H9 (cell line): ENCODE measurements around the gene CACNA1D. TPM values are rescaled to one million over a fixed set of nuclear protein-coding genes. Genes with fewer than 3 reads are reported as not detected.

Experiments
- DNase-seq: peaks from one replicate; pipeline ENCODE4 v3.0.0-alpha.2; 2017
- H2AFZ ChIP-seq: one replicate; pipeline ENCODE4 v1.6.1; 2013; ENCODE audit warnings: mild to moderate bottlenecking, low read length, control low read depth, moderate library complexity
- H2AK5ac ChIP-seq: 2 replicates; pipeline ENCODE4 v1.6.1; 2013; ENCODE audit warnings: low read length, control low read depth, mixed read lengths; ENCODE audit not compliant: insufficient read length
- H2BK120ac ChIP-seq: one replicate; pipeline ENCODE4 v1.6.1; 2013; ENCODE audit warnings: low read depth, mild to moderate bottlenecking, low read length, control low read depth, inconsistent platforms; ENCODE audit not compliant: poor library complexity, severe bottlenecking
- H2BK12ac ChIP-seq: 2 replicates; pipeline ENCODE4 v1.6.1; 2013; ENCODE audit warnings: low read length, control low read depth, mixed read lengths, low read depth; ENCODE audit not compliant: insufficient read length
- H2BK15ac ChIP-seq: 2 replicates; pipeline ENCODE4 v1.6.1; 2013; ENCODE audit warnings: low read depth, low read length, control low read depth
- H2BK20ac ChIP-seq: one replicate; pipeline ENCODE4 v1.6.1; 2013; ENCODE audit warnings: low read depth, mild to moderate bottlenecking, low read length, control low read depth, inconsistent platforms; ENCODE audit not compliant: poor library complexity, severe bottlenecking
- H2BK5ac ChIP-seq: 2 replicates; pipeline ENCODE4 v1.6.1; 2013; ENCODE audit warnings: low read length, control low read depth, mixed read lengths; ENCODE audit not compliant: insufficient read length
- H3K14ac ChIP-seq: 2 replicates; pipeline ENCODE4 v1.6.1; 2013; ENCODE audit warnings: low read length, control low read depth; ENCODE audit not compliant: insufficient read depth
- H3K18ac ChIP-seq: 2 replicates; pipeline ENCODE4 v1.6.1; 2013; ENCODE audit warnings: low read depth, mild to moderate bottlenecking, mixed read lengths, low read length, control low read depth; ENCODE audit not compliant: insufficient read length
- H3K23ac ChIP-seq: 2 replicates; pipeline ENCODE4 v1.6.1; 2013; ENCODE audit warnings: low read length, control low read depth, mixed read lengths, low read depth; ENCODE audit not compliant: insufficient read length
- H3K23me2 ChIP-seq: 2 replicates; pipeline ENCODE4 v1.6.1; 2013; ENCODE audit warnings: low read depth, mild to moderate bottlenecking, mixed read lengths, low read length, control low read depth; ENCODE audit not compliant: insufficient read length, poor library complexity, severe bottlenecking
- H3K27ac ChIP-seq: 2 replicates; pipeline ENCODE4 v1.5.1; 2013; ENCODE audit warnings: low read length, control low read depth, mixed read lengths, low read depth; ENCODE audit not compliant: insufficient read length
- H3K27me3 ChIP-seq: 2 replicates; pipeline ENCODE4 v1.6.1; 2013; ENCODE audit warnings: low read length, control low read depth, inconsistent platforms; ENCODE audit not compliant: insufficient read depth
- H3K4ac ChIP-seq: 2 replicates; pipeline ENCODE4 v1.6.1; 2013; ENCODE audit warnings: low read depth, mild to moderate bottlenecking, control low read depth, inconsistent platforms, low read length, moderate library complexity
- H3K4me1 ChIP-seq: 2 replicates; pipeline ENCODE4 v1.6.1; 2013; ENCODE audit warnings: low read length, control low read depth, inconsistent platforms; ENCODE audit not compliant: insufficient read depth
- H3K4me2 ChIP-seq: 2 replicates; pipeline ENCODE4 v1.6.1; 2013; ENCODE audit warnings: low read length, control low read depth, mixed read lengths; ENCODE audit not compliant: insufficient read length, insufficient read depth
- H3K56ac ChIP-seq: 2 replicates; pipeline ENCODE4 v1.6.1; 2013; ENCODE audit warnings: low read depth, mild to moderate bottlenecking, mixed read lengths, low read length, control low read depth; ENCODE audit not compliant: insufficient read length
- H3K79me1 ChIP-seq: 2 replicates; pipeline ENCODE4 v1.6.1; 2013; ENCODE audit warnings: low read depth, mild to moderate bottlenecking, moderate library complexity, low read length, control low read depth, inconsistent platforms; ENCODE audit not compliant: insufficient read depth, poor library complexity, severe bottlenecking
- H3K79me2 ChIP-seq: 2 replicates; pipeline ENCODE4 v1.6.1; 2013; ENCODE audit warnings: low read length, control low read depth, inconsistent platforms; ENCODE audit not compliant: insufficient read depth
- H3K9ac ChIP-seq: 2 replicates; pipeline ENCODE4 v1.6.1; 2013; ENCODE audit warnings: low read length, control low read depth, mixed read lengths; ENCODE audit not compliant: insufficient read length; ENCODE audit errors: extremely low read depth
- H3K9me3 ChIP-seq: one replicate; pipeline ENCODE4 v1.6.1; 2013; ENCODE audit warnings: low read depth, low read length, inconsistent platforms; ENCODE audit not compliant: control insufficient read depth
- H3T11ph ChIP-seq: one replicate; pipeline ENCODE4 v1.6.1; 2013; ENCODE audit warnings: mild to moderate bottlenecking, low read length, control low read depth, inconsistent platforms
- H4K20me1 ChIP-seq: one replicate; pipeline ENCODE4 v1.6.1; 2013; ENCODE audit not compliant: control insufficient read depth, insufficient read length, insufficient read depth
- H4K5ac ChIP-seq: 2 replicates; pipeline ENCODE4 v1.6.1; 2013; ENCODE audit warnings: low read depth, mild to moderate bottlenecking, mixed read lengths, low read length, control low read depth; ENCODE audit not compliant: insufficient read length
- H4K8ac ChIP-seq: replicated peaks from 2 replicates; pipeline ENCODE4 v1.6.1; 2013; ENCODE audit warnings: low read length, control low read depth, mixed read lengths, low read depth; ENCODE audit not compliant: insufficient read length
- H4K91ac ChIP-seq: 2 replicates; pipeline ENCODE4 v1.6.1; 2013; ENCODE audit warnings: low read depth, mild to moderate bottlenecking, moderate library complexity, mixed read lengths, low read length, control low read depth; ENCODE audit not compliant: insufficient read length
- H3K27ac Mint-ChIP-seq, 3 experiments: 2 replicates in 2 of 3; 3 replicates in 1 of 3; pipeline ENCODE4 v1.8.0; 2020 to 2021; ENCODE audit warnings: mixed read lengths in 3 of 3, mild to moderate bottlenecking in 1 of 3, moderate library complexity in 1 of 3
- H3K27me3 Mint-ChIP-seq: 2 replicates; pipeline ENCODE4 v1.8.0; 2021; ENCODE audit warnings: low read depth, mild to moderate bottlenecking, moderate library complexity, mixed read lengths
- H3K36me3 Mint-ChIP-seq, 3 experiments: 2 replicates in 2 of 3; 3 replicates in 1 of 3; pipeline ENCODE4 v1.8.0; 2020 to 2021; ENCODE audit warnings: low read depth in 3 of 3, mixed read lengths in 3 of 3; ENCODE audit not compliant: insufficient read depth in 1 of 3
- H3K4me1 Mint-ChIP-seq, 2 experiments: 2 replicates each; pipeline ENCODE4 v1.8.0; 2020; ENCODE audit warnings: mixed read lengths in 2 of 2
- H3K4me3 Mint-ChIP-seq, 2 experiments: 2 replicates in 1 of 2; 3 replicates in 1 of 2; pipeline ENCODE4 v1.8.0; 2020 to 2021; ENCODE audit warnings: mild to moderate bottlenecking in 2 of 2, mixed read lengths in 2 of 2, moderate library complexity in 1 of 2
- H3K9me3 Mint-ChIP-seq, 2 experiments: 2 replicates in 1 of 2; 3 replicates in 1 of 2; pipeline ENCODE4 v1.8.0; 2020; ENCODE audit warnings: mild to moderate bottlenecking in 2 of 2, mixed read lengths in 2 of 2, moderate library complexity in 1 of 2
- CTCF ChIP-seq: fragments of 200-600 bp; sonication (generic); conservative IDR thresholded peaks from 3 replicates; pipeline ENCODE4 v1.8.0; 2021; ENCODE audit warnings: antibody characterized with exemption, mild to moderate bottlenecking
- WGBS: extraction: QIAGEN DNeasy Blood & Tissue Kit; methylation state at CpG from one replicate; pipeline ENCODE4 v1.1.7; 2013; ENCODE audit warnings: missing lambda C conversion rate, low lambda C conversion rate, mixed read lengths; ENCODE audit not compliant: insufficient read length; ENCODE audit errors: extremely low coverage; 5-methylcytosine and 5-hydroxymethylcytosine counted together
- total RNA-seq: library from RNA; stranded (reverse); gene quantifications from 2 replicates; pipeline ENCODE4 v1.2.1, GENCODE V29; 2021

The CACNA1D gene
- total RNA-seq, 1 experiment from 2014 or later, result 3.5 TPM

- Mint-ChIP-seq H3K27me3 (peaks cover 10% of the 10 kb centered on the region), H3K4me1 (peaks cover 12% of the 10 kb centered on the region in 2 experiments), H3K9me3 (no peaks in the 10 kb centered on the region), H3K27ac (peak overlapping the region in 1 of 3 experiments; percentile 12; a peak in 1 of 7 replicates), H3K36me3 (no peaks in the 10 kb centered on the region), H3K4me3 (no peak overlapping the region)
- DNase-seq, result no peak
- H3K4me1 ChIP-seq, result no peaks in the 10 kb centered on the region
- H4K20me1 ChIP-seq, result no peaks in the 10 kb centered on the region
- H3K23ac ChIP-seq, result no peak overlapping the region
- no peak overlapping the region for H3K4me2 ChIP-seq
- H3K14ac ChIP-seq, result no peak overlapping the region
- WGBS, result no CpG with 5 or more reads among the region's 8 CpGs
- H3K56ac ChIP-seq, result no peak overlapping the region
- H3K4ac ChIP-seq, result no peak overlapping the region
- no peak overlapping the region for H4K91ac ChIP-seq
- H3K9ac ChIP-seq, result no peak overlapping the region
- H3K27ac ChIP-seq, result no peak overlapping the region
- no peak overlapping the region for H2BK5ac ChIP-seq
- no peak overlapping the region for H2BK15ac ChIP-seq
- no peak overlapping the region for H2AFZ ChIP-seq
- H3K23me2 ChIP-seq, result no peaks in the 10 kb centered on the region
- H3K9me3 ChIP-seq, result no peaks in the 10 kb centered on the region
- H3K79me2 ChIP-seq, result no peaks in the 10 kb centered on the region
- H3K18ac ChIP-seq, result no peak overlapping the region
- H2BK120ac ChIP-seq, result no peak overlapping the region
- H3T11ph ChIP-seq, result no peak overlapping the region
- TF ChIP-seq CTCF, result no peak
- no peaks in the 10 kb centered on the region for H3K79me1 ChIP-seq
- no peak overlapping the region for H4K8ac ChIP-seq
- H2AK5ac ChIP-seq, result no peak overlapping the region
- no peak overlapping the region for H4K5ac ChIP-seq
- H2BK20ac ChIP-seq, result no peak overlapping the region
- no peaks in the 10 kb centered on the region for H3K27me3 ChIP-seq
- H2BK12ac ChIP-seq, result no peak overlapping the region
Measured at GRCh38 chr3:53617893-53618523, 123.6 kb downstream of the CACNA1D start.
